GM10266 (cell line): Measurements from ENCODE around the gene LSP1.

Experiments
- DNase-seq: peaks from one replicate; pipeline ENCODE4 v3.0.0; 2012; ENCODE audit errors: extremely low spot score
- TF ChIP-seq, protein P1 (sequence below): IDR thresholded peaks from 2 replicates; pipeline ENCODE4 v1.5.1; 2012; ENCODE audit warnings: mild to moderate bottlenecking, low read depth; ENCODE audit not compliant: control insufficient read depth, insufficient read depth; ENCODE audit errors: missing control alignments

The LSP1 gene

DNA sequence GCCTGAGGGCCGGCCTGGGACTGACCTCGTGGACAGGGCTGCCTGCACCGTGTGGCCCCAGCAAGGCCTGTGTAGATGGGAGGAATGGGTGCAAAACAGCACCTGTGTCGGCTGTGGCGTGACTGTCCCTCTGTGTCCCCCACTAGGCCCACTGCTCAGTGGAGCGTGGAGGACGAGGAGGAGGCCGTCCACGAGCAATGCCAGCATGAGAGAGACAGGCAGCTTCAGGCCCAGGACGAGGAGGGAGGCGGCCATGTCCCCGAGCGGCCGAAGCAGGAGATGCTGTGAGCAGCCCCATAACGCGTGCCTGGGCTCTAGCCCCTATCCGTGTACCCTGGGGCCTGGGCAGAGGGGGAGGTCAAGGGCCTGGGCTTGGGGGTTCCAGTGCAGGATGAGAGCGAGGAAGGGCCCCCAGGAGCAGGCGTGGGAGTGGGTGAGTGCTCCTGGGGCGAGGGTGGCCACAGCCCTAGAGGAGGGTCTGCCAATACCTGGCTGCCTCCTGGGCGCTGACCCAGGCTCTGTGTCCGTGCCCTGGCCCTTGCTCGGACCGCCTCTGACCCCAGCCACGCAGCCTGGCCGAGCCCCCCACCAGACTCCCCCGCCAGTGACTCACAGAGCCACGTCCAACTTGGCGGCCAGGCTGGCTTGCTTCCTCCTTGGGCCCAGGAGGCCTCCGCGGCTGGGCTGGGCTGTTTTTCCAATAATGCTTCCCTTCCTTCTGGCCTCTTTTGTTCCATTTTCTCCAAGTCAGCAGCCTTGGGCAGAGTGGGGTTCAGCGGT, 27.2 kb downstream of the LSP1 start:
- no peak for DNase-seq
- TF ChIP-seq, protein P1, sequence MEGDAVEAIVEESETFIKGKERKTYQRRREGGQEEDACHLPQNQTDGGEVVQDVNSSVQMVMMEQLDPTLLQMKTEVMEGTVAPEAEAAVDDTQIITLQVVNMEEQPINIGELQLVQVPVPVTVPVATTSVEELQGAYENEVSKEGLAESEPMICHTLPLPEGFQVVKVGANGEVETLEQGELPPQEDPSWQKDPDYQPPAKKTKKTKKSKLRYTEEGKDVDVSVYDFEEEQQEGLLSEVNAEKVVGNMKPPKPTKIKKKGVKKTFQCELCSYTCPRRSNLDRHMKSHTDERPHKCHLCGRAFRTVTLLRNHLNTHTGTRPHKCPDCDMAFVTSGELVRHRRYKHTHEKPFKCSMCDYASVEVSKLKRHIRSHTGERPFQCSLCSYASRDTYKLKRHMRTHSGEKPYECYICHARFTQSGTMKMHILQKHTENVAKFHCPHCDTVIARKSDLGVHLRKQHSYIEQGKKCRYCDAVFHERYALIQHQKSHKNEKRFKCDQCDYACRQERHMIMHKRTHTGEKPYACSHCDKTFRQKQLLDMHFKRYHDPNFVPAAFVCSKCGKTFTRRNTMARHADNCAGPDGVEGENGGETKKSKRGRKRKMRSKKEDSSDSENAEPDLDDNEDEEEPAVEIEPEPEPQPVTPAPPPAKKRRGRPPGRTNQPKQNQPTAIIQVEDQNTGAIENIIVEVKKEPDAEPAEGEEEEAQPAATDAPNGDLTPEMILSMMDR = no peak

- DNase-seq = no peak
- TF ChIP-seq, protein P1 = no peak
Observed at GRCh38 chr11:1880746-1881441, 28.0 kb downstream of the LSP1 start.

GRCh38 chr11:1881442-1882264, 28.8 kb downstream of the LSP1 start:
- TF ChIP-seq, protein P1 = no peak
- DNase-seq = no peak

- DNase-seq = peak; percentile 92
- TF ChIP-seq, protein P1 = peak; percentile 93
Observed at GRCh38 chr11:1882265-1883238, 29.7 kb downstream of the LSP1 start.

DNA sequence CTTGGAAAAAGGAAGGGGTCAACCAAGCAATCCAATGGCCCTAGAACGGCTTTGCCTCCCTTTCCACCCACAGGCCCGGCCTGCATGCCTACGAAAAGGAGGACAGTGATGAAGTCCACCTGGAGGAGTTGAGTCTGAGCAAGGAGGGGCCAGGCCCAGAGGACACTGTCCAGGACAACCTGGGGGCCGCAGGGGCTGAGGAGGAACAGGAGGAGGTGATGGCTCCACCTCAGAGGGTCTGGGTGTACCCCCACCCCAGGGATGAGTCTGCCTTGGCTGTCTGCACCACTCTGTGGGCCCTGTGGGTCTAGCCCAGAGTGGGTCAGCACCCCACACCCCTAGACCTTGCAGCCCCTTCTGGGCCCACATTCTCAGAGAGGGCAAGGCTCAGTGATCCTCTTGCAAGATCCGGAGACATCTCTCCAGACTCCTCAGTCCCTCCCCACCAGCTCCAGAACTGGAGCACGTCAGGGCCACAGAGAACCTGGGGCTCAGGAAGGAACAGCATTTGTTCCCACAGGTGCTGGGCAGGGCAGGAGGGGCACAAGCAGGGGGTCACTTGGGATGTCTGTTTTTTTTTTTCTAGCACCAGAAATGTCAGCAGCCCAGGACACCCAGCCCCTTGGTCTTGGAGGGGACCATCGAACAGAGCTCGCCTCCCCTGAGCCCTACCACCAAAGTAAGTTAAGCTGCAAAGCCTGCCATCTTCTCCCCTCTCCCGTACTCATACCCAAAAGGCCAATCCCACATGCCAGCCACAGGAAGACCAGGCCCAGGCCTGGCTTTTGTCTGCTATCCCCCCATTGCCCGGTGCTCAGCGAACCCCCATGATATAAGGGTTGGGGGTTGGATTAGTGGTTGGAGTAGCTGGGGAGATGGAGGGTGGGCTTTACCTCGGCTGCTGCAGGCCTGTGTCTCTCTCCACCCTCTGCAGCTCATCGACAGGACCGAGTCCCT, 30.7 kb downstream of the LSP1 start:
- TF ChIP-seq, protein P1 = no peak
- no peak for DNase-seq
